GM23248 (cell line): ENCODE results near the gene CACNA2D1.

ENCODE experiments used
- EZH2 ChIP-seq: fragments of 200-600 bp; sonication (generic); IDR thresholded peaks from 2 replicates; pipeline ENCODE4 v1.6.1; 2018; ENCODE audit warnings: antibody characterized with exemption, mild to moderate bottlenecking; ENCODE audit not compliant: insufficient read depth, poor library complexity, severe bottlenecking
- EZH2phosphoT487 ChIP-seq: fragments of 200-600 bp; sonication (generic); IDR thresholded peaks from 2 replicates; pipeline ENCODE4 v1.6.1; 2018; ENCODE audit warnings: antibody characterized with exemption, moderate library complexity, mild to moderate bottlenecking, low read depth; ENCODE audit not compliant: insufficient read depth

DNA sequence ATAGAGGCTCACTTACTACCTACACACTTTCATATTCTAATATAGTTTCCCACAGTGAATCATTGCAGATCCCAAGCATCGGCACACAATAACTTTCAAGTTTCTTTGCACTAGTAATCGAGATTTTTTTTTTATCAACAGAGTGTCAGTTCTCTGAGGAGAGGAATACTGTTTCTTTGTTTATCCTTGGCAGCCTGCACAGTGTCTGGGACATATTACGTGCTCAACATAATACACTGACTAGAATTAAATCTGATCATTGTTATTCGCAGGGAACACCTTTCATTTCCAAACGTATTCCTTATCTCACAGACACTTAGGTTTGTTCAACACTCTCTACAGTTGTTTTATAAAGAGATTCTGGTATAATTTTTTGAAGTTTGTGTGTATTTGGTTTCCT is 95.3 kb downstream of the CACNA2D1 start:
- no peak for TF ChIP-seq EZH2
- TF ChIP-seq EZH2phosphoT487: no peak
